PFSK-1 (cell line): Measurements from ENCODE around the gene SLC22A3.

Experiments used
- REST ChIP-seq, 2 experiments: IDR thresholded peaks; 2 replicates each; pipeline versions ENCODE4 v1.6.1 to v1.8.0; 2011 to 2012; ENCODE audit warnings: low read depth in 2 of 2, low read length in 2 of 2, control low read depth in 1 of 2, inconsistent platforms in 1 of 2, mild to moderate bottlenecking in 1 of 2, moderate library complexity in 1 of 2; ENCODE audit not compliant: insufficient read depth in 1 of 2
- SIN3A ChIP-seq: IDR thresholded peaks from 2 replicates; pipeline ENCODE4 v1.6.1; 2012; ENCODE audit warnings: mild to moderate bottlenecking, low read length, moderate library complexity, borderline replicate concordance; ENCODE audit not compliant: insufficient read depth

- TF ChIP-seq REST (IDR thresholded peaks at IDR 0.05; ENCODE audit: insufficient read depth in 1 of 2, low read depth in 2 of 2, low read length in 2 of 2): no peak
- TF ChIP-seq SIN3A: no peak
Observed at GRCh38 chr6:160462551-160463109, 114.5 kb downstream of the SLC22A3 start.
